ENCODE measurements around the gene CCNY. TPM values are rescaled to one million over a fixed set of nuclear protein-coding genes. Genes with fewer than 3 reads are reported as not detected.
"Not testable (repeated sequence)": the region's sequence is repeated elsewhere in the genome, so short reads cannot be mapped to it uniquely, and the experiment has no call there.

The CCNY gene
- total and polyA plus RNA-seq, 12 donors: 26.0 to 99.4 (median 88.9) TPM

DNA sequence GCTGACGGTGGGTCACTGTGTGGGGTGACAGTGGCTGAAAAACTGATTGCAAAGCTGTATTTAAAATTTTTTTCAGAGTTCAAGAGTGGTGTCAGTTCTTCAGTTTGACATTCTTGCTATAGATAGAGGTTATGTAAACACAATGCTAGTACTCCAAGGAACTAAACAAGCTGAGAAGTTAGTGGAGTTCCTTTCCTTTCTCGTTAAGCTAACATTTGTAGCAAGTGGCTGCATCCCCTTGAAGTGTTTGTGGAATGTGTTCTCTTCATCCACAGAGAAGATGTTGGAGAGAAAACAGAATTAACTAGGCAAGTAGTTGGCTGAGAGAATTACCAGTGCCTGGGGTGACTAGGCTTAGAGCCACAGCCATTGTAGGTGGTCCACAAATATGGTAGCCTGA, 15.8 kb downstream of the CCNY start:
- H3K4me3 ChIP-seq: no peak overlapping the region
- peaks cover 12 to 98% (median 93%) of the 10 kb centered on the region in 9 donors for H3K4me1 ChIP-seq
- intact Hi-C loops (cut with DNase I): no loop called here
- no peak overlapping the region for H3K27ac ChIP-seq
- WGBS, 2 donors: 84% methylated on average over 2 of the region's 2 CpGs
- H3K36me3 ChIP-seq: peaks cover 0 to 8% (median 0%) of the 10 kb centered on the region in 9 donors
- TF ChIP-seq, protein P1, sequence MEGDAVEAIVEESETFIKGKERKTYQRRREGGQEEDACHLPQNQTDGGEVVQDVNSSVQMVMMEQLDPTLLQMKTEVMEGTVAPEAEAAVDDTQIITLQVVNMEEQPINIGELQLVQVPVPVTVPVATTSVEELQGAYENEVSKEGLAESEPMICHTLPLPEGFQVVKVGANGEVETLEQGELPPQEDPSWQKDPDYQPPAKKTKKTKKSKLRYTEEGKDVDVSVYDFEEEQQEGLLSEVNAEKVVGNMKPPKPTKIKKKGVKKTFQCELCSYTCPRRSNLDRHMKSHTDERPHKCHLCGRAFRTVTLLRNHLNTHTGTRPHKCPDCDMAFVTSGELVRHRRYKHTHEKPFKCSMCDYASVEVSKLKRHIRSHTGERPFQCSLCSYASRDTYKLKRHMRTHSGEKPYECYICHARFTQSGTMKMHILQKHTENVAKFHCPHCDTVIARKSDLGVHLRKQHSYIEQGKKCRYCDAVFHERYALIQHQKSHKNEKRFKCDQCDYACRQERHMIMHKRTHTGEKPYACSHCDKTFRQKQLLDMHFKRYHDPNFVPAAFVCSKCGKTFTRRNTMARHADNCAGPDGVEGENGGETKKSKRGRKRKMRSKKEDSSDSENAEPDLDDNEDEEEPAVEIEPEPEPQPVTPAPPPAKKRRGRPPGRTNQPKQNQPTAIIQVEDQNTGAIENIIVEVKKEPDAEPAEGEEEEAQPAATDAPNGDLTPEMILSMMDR (IDR thresholded peaks at IDR 0.05): no peak
- H3K27me3 ChIP-seq: no peaks in the 10 kb centered on the region
- ATAC-seq (no peak), DNase-seq (no peak)
- no peaks in the 10 kb centered on the region for H3K9me3 ChIP-seq

GRCh38 chr10:35352512-35352911, 16.2 kb downstream of the CCNY start:
- Histone ChIP-seq H3K27ac (no peak overlapping the region), H3K9me3 (no peaks in the 10 kb centered on the region), H3K4me1 (peaks cover 12 to 98% (median 89%) of the 10 kb centered on the region in 9 donors), H3K4me3 (no peak overlapping the region), H3K27me3 (no peaks in the 10 kb centered on the region), H3K36me3 (peaks cover 0 to 8% (median 0%) of the 10 kb centered on the region in 9 donors)
- DNase-seq (no peak), ATAC-seq (peak in 1 of 8 donors; percentile 20)
- 77 to 95% methylated on average over 7 of the region's 7 CpGs for whole genome bisulfite sequencing, 2 donors
- TF ChIP-seq, protein P1 (IDR thresholded peaks at IDR 0.05): no peak
- intact Hi-C loops (cut with DNase I): no loop called here

DNA sequence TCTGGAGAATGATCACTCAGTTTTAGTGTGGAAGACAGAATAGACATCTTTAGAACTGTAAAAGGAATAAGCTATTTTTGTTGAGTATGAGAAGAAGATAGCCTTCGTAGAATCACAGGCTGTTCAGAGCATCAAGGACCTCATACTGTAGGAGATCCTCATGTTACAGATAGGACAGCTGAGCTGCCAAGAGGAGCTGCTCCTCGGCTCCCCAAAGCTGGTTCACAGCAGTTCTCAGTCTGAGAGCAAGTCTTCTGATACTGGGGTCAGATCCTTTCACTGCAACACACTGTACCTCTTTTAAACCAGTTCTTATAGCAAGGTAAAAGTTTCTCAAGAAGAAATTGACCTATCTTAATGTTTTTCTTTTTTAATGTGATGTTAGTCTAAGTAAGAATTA, 17.1 kb downstream of the CCNY start:
- Histone ChIP-seq H3K4me3 (no peak overlapping the region), H3K36me3 (peaks cover 0 to 8% (median 0%) of the 10 kb centered on the region in 9 donors), H3K27ac (no peak overlapping the region), H3K27me3 (no peaks in the 10 kb centered on the region), H3K4me1 (peaks cover 8 to 98% (median 88%) of the 10 kb centered on the region in 9 donors), H3K9me3 (no peaks in the 10 kb centered on the region)
- DNase-seq: no peak
- peak in 2 of 8 donors; percentile 16 to 38 for ATAC-seq
- 38 to 54% methylated on average over 2 of the region's 2 CpGs for WGBS, 2 donors
- intact Hi-C loops (cut with DNase I): no loop called here
- TF ChIP-seq, protein P1 (IDR thresholded peaks at IDR 0.05): no peak

DNA sequence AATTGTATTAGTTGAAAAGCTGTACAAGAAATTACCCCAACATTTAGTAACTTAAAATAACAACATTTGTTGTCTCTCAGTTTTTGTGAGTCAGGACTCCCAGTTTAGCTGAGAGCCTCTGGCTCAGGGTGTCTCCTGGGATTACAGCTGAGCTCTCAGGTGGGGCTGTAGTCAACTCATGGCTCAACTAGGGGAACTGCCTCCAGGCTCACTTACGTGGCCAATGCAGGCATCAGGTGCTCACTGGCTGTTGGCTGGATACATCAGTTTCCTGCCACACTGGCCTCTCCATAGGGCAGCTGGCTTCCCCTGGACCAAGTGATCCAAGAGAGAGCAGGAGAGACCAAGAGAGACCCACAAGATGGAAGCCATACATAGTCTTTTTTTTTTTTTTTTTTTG, 17.5 kb downstream of the CCNY start:
- 50 to 67% methylated on average over 1 of the region's 1 CpG for WGBS, 2 donors
- peaks cover 4 to 98% (median 88%) of the 10 kb centered on the region in 9 donors for H3K4me1 ChIP-seq
- H3K4me3 ChIP-seq: no peak overlapping the region
- H3K9me3 ChIP-seq: no peaks in the 10 kb centered on the region
- no peak for DNase-seq
- TF ChIP-seq, protein P1 (IDR thresholded peaks at IDR 0.05): no peak
- H3K27ac ChIP-seq: no peak overlapping the region
- H3K27me3 ChIP-seq: no peaks in the 10 kb centered on the region
- peak in 6 of 8 donors; percentile 5 to 55 (median 39) for ATAC-seq
- intact Hi-C loops (cut with DNase I): no loop called here
- peaks cover 0 to 8% (median 0%) of the 10 kb centered on the region in 9 donors for H3K36me3 ChIP-seq

DNA sequence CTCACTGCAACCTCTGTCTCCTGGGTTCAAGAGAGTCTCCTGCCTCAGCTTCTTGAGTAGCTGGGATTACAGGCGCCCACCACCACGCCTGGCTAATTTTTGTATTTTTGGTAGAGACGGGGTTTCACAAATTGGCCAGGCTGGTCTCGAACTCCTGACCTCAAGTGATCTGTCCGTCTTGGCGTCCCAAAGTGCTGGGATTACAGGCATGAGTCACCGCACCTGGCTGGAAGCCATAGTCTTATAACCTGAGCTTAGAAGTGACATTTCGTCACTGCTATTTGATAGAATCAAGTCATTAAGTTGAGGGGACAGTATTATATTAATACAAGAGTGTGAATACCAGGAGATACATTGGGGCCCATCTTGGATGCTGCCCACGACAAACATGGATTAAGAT, 17.9 kb downstream of the CCNY start:
- ATAC-seq; H3K4me3 ChIP-seq; H3K27ac ChIP-seq; H3K27me3 ChIP-seq; H3K36me3 ChIP-seq; DNase-seq; intact Hi-C loops (cut with DNase I); H3K9me3 ChIP-seq: not testable (repeated sequence)
- 72 to 77% methylated on average over 9 of the region's 9 CpGs for WGBS, 2 donors
- H3K4me1 ChIP-seq: peaks cover 3 to 98% (median 88%) of the 10 kb centered on the region in 9 donors
